HL-60 (cell line): ENCODE results near the gene TRABD2B.

ENCODE experiments used
- CTCF ChIP-seq: IDR thresholded peaks from one replicate; pipeline ENCODE4 v1.5.1; 2011; ENCODE audit warnings: low read length, control low read depth, inconsistent platforms; ENCODE audit not compliant: insufficient read depth
- GABPA ChIP-seq: IDR thresholded peaks from 2 replicates; pipeline ENCODE4 v1.6.1; 2012; ENCODE audit warnings: low read depth

GRCh38 chr1:48021792-48022191 lies 24.6 kb upstream of the TRABD2B start:
- TF ChIP-seq CTCF (no peak), GABPA (no peak)
